HCT116 (cell line): ENCODE data around the gene BCL11B. TPM values are rescaled to one million over a fixed set of nuclear protein-coding genes. Genes with fewer than 3 reads are reported as not detected.

ENCODE experiments used
- ATAC-seq: fragments of 200-7000 bp; cut with Tn5 transposase; 2 replicates; pipeline ENCODE4 v1.9.1; 2020; ENCODE audit warnings: mild to moderate bottlenecking, moderate library complexity
- BruUV-seq: library from RNA; stranded (reverse); fragments of 400-500 nt; replicated peaks from 2 replicates; lab custom pipeline; 2021; lab: Mats Ljungman, UMichigan
- CTCF ChIA-PET: fragments of 300-600 bp; sonication (Branson Sonifier 250); formaldehyde crosslinking; loops from one replicate; lab custom pipeline; 2021; ENCODE audit warnings: antibody characterized with exemption; lab: Charles Lee
- POLR2A ChIA-PET: fragments of 300-600, 350-600 bp; sonication (Branson Sonifier 250); formaldehyde crosslinking; loops from one replicate; lab custom pipeline; 2021; ENCODE audit warnings: antibody characterized with exemption; lab: Charles Lee
- RAD21 ChIA-PET, 2 experiments: fragments of 300-600 bp; sonication (Branson Sonifier 250); formaldehyde crosslinking; loops; one replicate each; lab custom pipeline; 2023; ENCODE audit warnings: low total read pairs in 2 of 2; ENCODE audit not compliant: uncharacterized antibody in 2 of 2, unreplicated experiment in 2 of 2, low non-redundant PET in 1 of 2; lab: Charles Lee
- DNase-seq: peaks from one replicate; pipeline ENCODE4 v3.0.0-alpha.2; 2010; ENCODE audit warnings: low read depth, low spot score
- H2AFZ ChIP-seq: fragments of 200-600 bp; shearing (Covaris generic), sonication (generic); 2 replicates; pipeline ENCODE4 v1.6.1; 2017; ENCODE audit warnings: low read depth, mixed run types, mixed read lengths, antibody characterized with exemption, low read length; ENCODE audit not compliant: poor library complexity, severe bottlenecking
- H3K27ac ChIP-seq: 2 replicates; pipeline ENCODE4 v1.5.1; 2012; ENCODE audit warnings: low read depth, low read length
- H3K27me3 ChIP-seq: fragments of 200-600 bp; sonication (generic); 2 replicates; pipeline ENCODE4 v1.6.1; 2016; ENCODE audit warnings: mixed run types, low read length, mixed read lengths; ENCODE audit not compliant: insufficient read depth
- H3K36me3 ChIP-seq, 2 experiments: fragments of 200-500 bp in 1 of 2; fragments of 200-600 bp in 1 of 2; sonication (Bioruptor generic) in 1 of 2; sonication (generic) in 1 of 2; 2 replicates each; pipeline versions ENCODE4 v1.5.1 to v1.6.1; 2014 to 2016; ENCODE audit warnings: low read length in 2 of 2, inconsistent platforms in 1 of 2, mixed read lengths in 1 of 2, mixed run types in 1 of 2; ENCODE audit not compliant: insufficient read depth in 2 of 2, control insufficient read depth in 1 of 2
- H3K4me1 ChIP-seq, 2 experiments: fragments of 200-600 bp in 1 of 2; sonication (generic) in 1 of 2; 2 replicates each; pipeline versions ENCODE4 v1.5.1 to v1.6.1; 2012 to 2017; ENCODE audit warnings: low read length in 2 of 2, inconsistent platforms in 1 of 2, mild to moderate bottlenecking in 1 of 2, mixed read lengths in 1 of 2, mixed run types in 1 of 2, moderate library complexity in 1 of 2; ENCODE audit not compliant: insufficient read depth in 2 of 2, control insufficient read depth in 1 of 2
- H3K4me2 ChIP-seq: fragments of 200-600 bp; sonication (generic); 2 replicates; pipeline ENCODE4 v1.6.1; 2017; ENCODE audit warnings: mixed run types, low read length, mixed read lengths
- H3K4me3 ChIP-seq, 2 experiments: fragments of 200-600 bp in 1 of 2; sonication (generic) in 1 of 2; replicated peaks in 1 of 2; 2 replicates each; pipeline ENCODE4 v1.5.1; 2011 to 2016; ENCODE audit warnings: low read length in 2 of 2, control low read depth in 1 of 2, low read depth in 1 of 2, mild to moderate bottlenecking in 1 of 2, mixed read lengths in 1 of 2, mixed run types in 1 of 2
- H3K79me2 ChIP-seq: fragments of 200-600 bp; sonication (generic); 2 replicates; pipeline ENCODE4 v1.6.1; 2017; ENCODE audit warnings: mild to moderate bottlenecking, mixed run types, low read length, moderate library complexity, mixed read lengths; ENCODE audit not compliant: insufficient read depth
- H3K9ac ChIP-seq: fragments of 200-600 bp; sonication (generic); 2 replicates; pipeline ENCODE4 v1.6.1; 2016; ENCODE audit warnings: low read length, mixed read lengths
- H3K9me2 ChIP-seq: fragments of 200-600 bp; sonication (generic), shearing (Covaris generic); 2 replicates; pipeline ENCODE4 v1.6.1; 2017; ENCODE audit warnings: mixed run types, mild to moderate bottlenecking, moderate library complexity; ENCODE audit not compliant: insufficient read depth
- H3K9me3 ChIP-seq, 2 experiments: fragments of 200-500 bp in 1 of 2; fragments of 200-600 bp in 1 of 2; sonication (Bioruptor generic) in 1 of 2; sonication (generic) in 1 of 2; 2 replicates each; pipeline ENCODE4 v1.6.1; 2014 to 2017; ENCODE audit warnings: low read length in 2 of 2, mixed read lengths in 2 of 2, inconsistent platforms in 1 of 2, low read depth in 1 of 2, mild to moderate bottlenecking in 1 of 2, mixed run types in 1 of 2, moderate library complexity in 1 of 2; ENCODE audit not compliant: control insufficient read depth in 1 of 2, insufficient read depth in 1 of 2
- H4K20me1 ChIP-seq: fragments of 200-600 bp; sonication (generic), shearing (Covaris generic); 2 replicates; pipeline ENCODE4 v1.6.1; 2017; ENCODE audit warnings: mixed run types, mild to moderate bottlenecking, moderate library complexity; ENCODE audit not compliant: insufficient read depth
- CBX3 ChIP-seq: IDR thresholded peaks from 2 replicates; pipeline ENCODE4 v1.6.1; 2012; ENCODE audit warnings: low read depth
- CTCF ChIP-seq, 3 experiments: fragments of 200-600 bp in 1 of 3; sonication (generic) in 1 of 3; IDR thresholded peaks in 2 of 3; conservative IDR thresholded peaks in 1 of 3; 2 replicates each; pipeline ENCODE4 v1.5.1; 2012 to 2017; ENCODE audit warnings: low read depth in 2 of 3, low read length in 2 of 3, antibody characterized with exemption in 1 of 3, borderline replicate concordance in 1 of 3, control low read depth in 1 of 3, mild to moderate bottlenecking in 1 of 3, mixed read lengths in 1 of 3, mixed run types in 1 of 3, moderate library complexity in 1 of 3; ENCODE audit not compliant: insufficient read depth in 1 of 3
- EZH2phosphoT487 ChIP-seq: fragments of 200-600 bp; IDR thresholded peaks from 2 replicates; pipeline ENCODE4 v1.6.1; 2018; ENCODE audit warnings: antibody characterized with exemption, borderline replicate concordance
- JUND ChIP-seq: IDR thresholded peaks from 2 replicates; pipeline ENCODE4 v1.6.1; 2012
- POLR2A ChIP-seq: IDR thresholded peaks from 2 replicates; pipeline ENCODE4 v1.7.0; 2011; ENCODE audit warnings: borderline replicate concordance; ENCODE audit not compliant: insufficient read depth, insufficient read length; ENCODE audit errors: extremely low read depth
- SIN3A ChIP-seq: IDR thresholded peaks from 2 replicates; pipeline ENCODE4 v1.6.1; 2012; ENCODE audit warnings: low read depth
- SP1 ChIP-seq: IDR thresholded peaks from 2 replicates; pipeline ENCODE4 v1.6.1; 2012; ENCODE audit warnings: low read depth
- ZFX ChIP-seq: fragments of 450-650 bp; IDR thresholded peaks from 2 replicates; pipeline ENCODE4 v1.6.1; 2017
- intact Hi-C: fragments of 100-400 bp; cut with micrococcal nuclease; formaldehyde crosslinking; loops from 2 replicates; pipeline ENCODE4 v1.10.0; 2022
- total RNA-seq: library from RNA; stranded (reverse); gene quantifications from one replicate; pipeline ENCODE4 v1.2.1, GENCODE V29; 2021; ENCODE audit not compliant: unreplicated experiment
- TF ChIP-seq, protein P1 (sequence below): IDR thresholded peaks from 2 replicates; pipeline ENCODE4 v1.6.1; 2012

Gene BCL11B
- total RNA-seq, 1 experiment from 2014 or later = 1.1 TPM

GRCh38 chr14:99316281-99317163, 44.5 kb upstream of the BCL11B start:
- H3K79me2 ChIP-seq = no peaks in the 10 kb centered on the region
- H3K36me3 ChIP-seq = no peaks in the 10 kb centered on the region
- DNase-seq (peak; percentile 12), ATAC-seq (peak; percentile 75)
- H3K4me1 ChIP-seq = peaks cover 8 to 23% of the 10 kb centered on the region in 2 experiments; a peak in 3 of 4 replicates
- TF ChIP-seq EZH2phosphoT487 (no peak), SIN3A (no peak), JUND (no peak), ZFX (no peak), CBX3 (no peak), SP1 (no peak), POLR2A (no peak), CTCF (IDR thresholded peaks at IDR 0.05 in 2 of 3, conservative IDR thresholded peaks at IDR 0.05 in 1 of 3; ENCODE audit: borderline replicate concordance in 1 of 3, insufficient read depth in 1 of 3, low read depth in 2 of 3, low read length in 2 of 3) (no peak)
- TF ChIP-seq, protein P1, sequence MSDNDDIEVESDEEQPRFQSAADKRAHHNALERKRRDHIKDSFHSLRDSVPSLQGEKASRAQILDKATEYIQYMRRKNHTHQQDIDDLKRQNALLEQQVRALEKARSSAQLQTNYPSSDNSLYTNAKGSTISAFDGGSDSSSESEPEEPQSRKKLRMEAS = no peak
- no peak overlapping the region for H3K4me3 ChIP-seq
- no peaks in the 10 kb centered on the region for H4K20me1 ChIP-seq
- no peaks in the 10 kb centered on the region for H3K9me2 ChIP-seq
- no peak overlapping the region for H3K27ac ChIP-seq
- no peaks in the 10 kb centered on the region for H3K9me3 ChIP-seq
- ChIA-PET POLR2A (no interaction called here), CTCF (interaction anchor here (2.1 kb wide), 1 partner anchor 99 kb away, joined by 5 read pairs; no protein-coding TSS in a partner anchor), RAD21 (no interaction called here)
- BruUV-seq = no TSS peak
- peaks cover 12% of the 10 kb centered on the region; the same call in 1 of the 2 replicates for H3K27me3 ChIP-seq
- peak overlapping the region; percentile 6 for H2AFZ ChIP-seq
- H3K9ac ChIP-seq = no peak overlapping the region
- H3K4me2 ChIP-seq = peak overlapping the region; percentile 43
- intact Hi-C loops = no loop called here
